GM23248 (cell line): ENCODE measurements around the gene ARHGEF12.

Experiments
- EZH2 ChIP-seq: fragments of 200-600 bp; sonication (generic); IDR thresholded peaks from 2 replicates; pipeline ENCODE4 v1.6.1; 2018; ENCODE audit warnings: antibody characterized with exemption, mild to moderate bottlenecking; ENCODE audit not compliant: insufficient read depth, poor library complexity, severe bottlenecking
- EZH2phosphoT487 ChIP-seq: fragments of 200-600 bp; sonication (generic); IDR thresholded peaks from 2 replicates; pipeline ENCODE4 v1.6.1; 2018; ENCODE audit warnings: antibody characterized with exemption, moderate library complexity, mild to moderate bottlenecking, low read depth; ENCODE audit not compliant: insufficient read depth

GRCh38 chr11:120317689-120318480 lies 18.3 kb upstream of the ARHGEF12 start:
- TF ChIP-seq EZH2 (no peak), EZH2phosphoT487 (no peak)
